C4-2B (cell line): Measurements from ENCODE around the gene HOXD3.

ENCODE experiments used
- H3K27ac ChIP-seq: fragments of 450-650 bp; 2 replicates; pipeline ENCODE4 v1.5.1; 2017
- CTCF ChIP-seq: fragments of 450-650 bp; conservative IDR thresholded peaks from 2 replicates; pipeline ENCODE4 v1.5.1; 2017; ENCODE audit warnings: mild to moderate bottlenecking
- ZFX ChIP-seq: fragments of 450-650 bp; IDR thresholded peaks from 2 replicates; pipeline ENCODE4 v1.6.1; 2017

The HOXD3 gene

GRCh38 chr2:176172895-176173566 lies 15.9 kb downstream of the HOXD3 start:
- H3K27ac ChIP-seq = no peak overlapping the region
- TF ChIP-seq CTCF (no peak), ZFX (no peak)

GRCh38 chr2:176173567-176174381 lies 16.7 kb downstream of the HOXD3 start:
- H3K27ac ChIP-seq = no peak overlapping the region
- TF ChIP-seq ZFX = no peak
- no peak for TF ChIP-seq CTCF

- no peak for TF ChIP-seq CTCF
- no peak for TF ChIP-seq ZFX
- no peak overlapping the region for H3K27ac ChIP-seq
These were observed 17.3 kb downstream of the HOXD3 start for GRCh38 chr2:176174382-176174823.

- no peak for TF ChIP-seq ZFX
- TF ChIP-seq CTCF = no peak
- H3K27ac ChIP-seq = no peak overlapping the region
These were observed 18.0 kb downstream of the HOXD3 start for GRCh38 chr2:176174824-176175708.

GRCh38 chr2:176175709-176176607 lies 18.9 kb downstream of the HOXD3 start:
- no peak overlapping the region for H3K27ac ChIP-seq
- TF ChIP-seq CTCF = no peak
- no peak for TF ChIP-seq ZFX

- no peak for TF ChIP-seq ZFX
- no peak for TF ChIP-seq CTCF
These were observed 20.5 kb downstream of the HOXD3 start for GRCh38 chr2:176177580-176178037.

More at GRCh38 chr2:176177580-176178037, 20.5 kb downstream of the HOXD3 start:
- H3K27ac ChIP-seq = peak overlapping the region; percentile 4; the same call in 1 of the 2 replicates
